PC-3 (cell line): ENCODE results near the gene PF4V1.

Experiments used
- EZH2phosphoT487 ChIP-seq: fragments of 300-600 bp; sonication (generic); IDR thresholded peaks from 2 replicates; pipeline ENCODE4 v1.6.1; 2018; ENCODE audit warnings: mild to moderate bottlenecking, antibody characterized with exemption, low read length, borderline replicate concordance
- TF ChIP-seq, protein P1 (sequence below): fragments of 300-600 bp; sonication (generic); conservative IDR thresholded peaks from 2 replicates; pipeline ENCODE4 v1.5.1; 2017; ENCODE audit warnings: antibody characterized with exemption, low read depth, mild to moderate bottlenecking, low read length

DNA sequence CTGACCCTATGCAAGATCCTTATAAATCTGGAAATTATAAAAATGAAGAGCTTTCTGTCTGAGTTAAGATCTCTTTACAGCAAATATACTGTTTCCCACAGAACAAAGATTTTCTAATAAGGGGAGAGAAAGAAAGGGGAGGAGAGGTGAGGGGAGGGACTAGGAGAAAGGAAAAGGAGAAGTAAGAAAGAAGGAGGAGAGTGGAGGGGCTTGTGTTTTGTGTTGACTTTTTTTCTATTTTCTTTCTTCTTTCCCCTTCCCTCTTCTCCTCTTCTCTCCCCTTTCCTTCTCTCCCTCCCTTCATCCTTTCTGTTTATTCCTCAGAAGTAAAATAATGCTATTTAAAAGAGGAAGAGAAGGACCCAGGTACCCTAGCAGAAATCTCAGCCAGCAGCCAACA lies 10.4 kb upstream of the PF4V1 start:
- TF ChIP-seq, protein P1, sequence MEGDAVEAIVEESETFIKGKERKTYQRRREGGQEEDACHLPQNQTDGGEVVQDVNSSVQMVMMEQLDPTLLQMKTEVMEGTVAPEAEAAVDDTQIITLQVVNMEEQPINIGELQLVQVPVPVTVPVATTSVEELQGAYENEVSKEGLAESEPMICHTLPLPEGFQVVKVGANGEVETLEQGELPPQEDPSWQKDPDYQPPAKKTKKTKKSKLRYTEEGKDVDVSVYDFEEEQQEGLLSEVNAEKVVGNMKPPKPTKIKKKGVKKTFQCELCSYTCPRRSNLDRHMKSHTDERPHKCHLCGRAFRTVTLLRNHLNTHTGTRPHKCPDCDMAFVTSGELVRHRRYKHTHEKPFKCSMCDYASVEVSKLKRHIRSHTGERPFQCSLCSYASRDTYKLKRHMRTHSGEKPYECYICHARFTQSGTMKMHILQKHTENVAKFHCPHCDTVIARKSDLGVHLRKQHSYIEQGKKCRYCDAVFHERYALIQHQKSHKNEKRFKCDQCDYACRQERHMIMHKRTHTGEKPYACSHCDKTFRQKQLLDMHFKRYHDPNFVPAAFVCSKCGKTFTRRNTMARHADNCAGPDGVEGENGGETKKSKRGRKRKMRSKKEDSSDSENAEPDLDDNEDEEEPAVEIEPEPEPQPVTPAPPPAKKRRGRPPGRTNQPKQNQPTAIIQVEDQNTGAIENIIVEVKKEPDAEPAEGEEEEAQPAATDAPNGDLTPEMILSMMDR, result no peak
- no peak for TF ChIP-seq EZH2phosphoT487
